ENCODE data around the gene WWOX.

WWOX gene

DNA sequence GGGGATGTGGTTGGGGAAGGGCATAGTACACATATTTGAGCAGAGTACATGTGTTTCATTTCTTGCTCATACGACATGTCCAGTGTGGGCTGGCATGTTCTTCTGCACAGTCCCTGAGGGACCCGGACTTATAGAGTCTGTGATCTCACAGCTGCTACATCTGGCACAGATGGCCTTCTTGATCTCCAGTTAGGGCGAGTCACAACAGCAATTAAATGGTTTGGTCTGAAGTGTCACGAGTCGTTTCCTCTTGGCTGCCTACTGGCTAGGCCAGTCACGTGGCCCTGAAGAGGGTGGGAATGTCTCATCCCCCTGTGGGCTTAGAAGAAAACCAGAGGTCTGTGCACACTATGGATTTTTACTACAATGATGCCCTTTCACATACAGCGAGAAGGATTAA lies 443.6 kb downstream of the WWOX start:
- no peak for DNase-seq

- no peak for DNase-seq
Observed at GRCh38 chr16:78549366-78549765, 449.9 kb downstream of the WWOX start.

DNA sequence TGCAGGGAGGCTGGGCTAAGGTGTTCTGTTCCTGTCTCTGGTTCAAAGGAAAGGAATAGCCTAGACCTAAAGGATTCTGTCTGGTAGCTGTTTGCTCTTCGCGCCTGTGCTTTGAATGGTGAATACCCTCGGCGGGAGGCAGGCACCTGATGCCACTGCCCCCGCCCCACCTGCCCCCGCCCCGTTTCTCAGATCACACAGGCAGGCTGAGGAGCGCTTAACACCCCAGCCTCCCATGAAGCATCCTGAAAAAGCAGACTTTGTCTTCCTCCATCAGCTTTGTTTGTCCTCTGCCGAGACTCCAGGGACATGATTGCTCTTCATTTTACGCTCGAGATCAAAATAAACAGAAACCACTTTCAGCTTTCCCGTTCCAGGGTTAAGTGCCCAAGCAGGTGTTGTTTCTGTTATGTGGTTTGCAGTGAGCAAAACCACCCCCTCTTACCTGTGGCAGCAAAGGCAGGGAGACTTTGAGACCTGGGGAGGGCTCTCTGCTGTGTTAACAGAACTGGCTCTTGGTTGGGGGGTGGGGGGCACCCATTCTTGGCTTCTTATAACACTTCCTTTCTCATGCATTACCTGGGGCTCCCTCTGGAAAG lies 452.1 kb downstream of the WWOX start:
- DNase-seq, result no peak

DNA sequence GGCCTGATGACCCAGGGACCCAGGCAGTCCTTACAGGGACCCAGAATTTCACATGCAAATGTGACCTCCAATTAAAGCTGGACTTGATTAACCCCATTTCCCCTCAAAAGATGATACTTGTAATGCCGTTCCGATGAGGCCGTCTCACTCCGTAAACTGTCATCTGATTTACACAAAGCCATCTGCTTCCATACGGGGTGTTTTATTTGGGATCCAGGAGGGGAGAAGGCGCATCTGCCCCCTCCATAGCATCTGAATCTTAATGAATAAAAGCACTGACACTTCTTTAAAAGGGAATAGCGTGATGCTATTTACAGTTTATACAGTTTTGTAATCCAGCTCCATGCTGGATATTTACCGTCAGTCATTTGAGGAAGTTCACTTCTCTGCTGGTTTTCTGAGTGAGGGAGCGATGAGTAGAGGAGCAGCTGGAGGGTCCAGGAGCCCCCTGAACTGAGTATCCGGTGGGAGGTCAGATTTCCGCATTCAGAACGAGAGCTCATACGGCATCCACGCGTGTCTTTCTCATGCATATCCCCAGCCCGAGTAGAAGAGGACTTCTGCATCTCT lies 452.7 kb downstream of the WWOX start:
- DNase-seq, result no peak

DNA sequence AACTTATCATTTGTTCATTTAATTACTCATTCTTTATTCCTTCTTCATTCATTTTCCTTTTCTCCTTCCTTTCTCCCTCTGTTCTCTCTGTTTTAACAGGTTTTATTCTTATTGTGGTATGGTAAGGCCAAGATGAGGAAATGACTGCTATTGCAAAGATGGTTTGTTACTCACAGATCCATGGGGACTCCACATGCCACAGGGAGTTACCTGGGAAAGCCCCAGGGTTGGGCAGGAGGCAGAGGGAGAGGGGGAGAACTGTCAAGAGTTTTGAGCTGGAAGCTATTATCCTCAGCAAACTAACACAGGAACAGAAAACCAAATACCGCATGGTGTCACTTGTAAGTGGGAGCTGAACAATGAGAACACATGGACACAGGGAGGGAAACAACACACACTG lies 453.3 kb downstream of the WWOX start:
- no peak for DNase-seq

DNA sequence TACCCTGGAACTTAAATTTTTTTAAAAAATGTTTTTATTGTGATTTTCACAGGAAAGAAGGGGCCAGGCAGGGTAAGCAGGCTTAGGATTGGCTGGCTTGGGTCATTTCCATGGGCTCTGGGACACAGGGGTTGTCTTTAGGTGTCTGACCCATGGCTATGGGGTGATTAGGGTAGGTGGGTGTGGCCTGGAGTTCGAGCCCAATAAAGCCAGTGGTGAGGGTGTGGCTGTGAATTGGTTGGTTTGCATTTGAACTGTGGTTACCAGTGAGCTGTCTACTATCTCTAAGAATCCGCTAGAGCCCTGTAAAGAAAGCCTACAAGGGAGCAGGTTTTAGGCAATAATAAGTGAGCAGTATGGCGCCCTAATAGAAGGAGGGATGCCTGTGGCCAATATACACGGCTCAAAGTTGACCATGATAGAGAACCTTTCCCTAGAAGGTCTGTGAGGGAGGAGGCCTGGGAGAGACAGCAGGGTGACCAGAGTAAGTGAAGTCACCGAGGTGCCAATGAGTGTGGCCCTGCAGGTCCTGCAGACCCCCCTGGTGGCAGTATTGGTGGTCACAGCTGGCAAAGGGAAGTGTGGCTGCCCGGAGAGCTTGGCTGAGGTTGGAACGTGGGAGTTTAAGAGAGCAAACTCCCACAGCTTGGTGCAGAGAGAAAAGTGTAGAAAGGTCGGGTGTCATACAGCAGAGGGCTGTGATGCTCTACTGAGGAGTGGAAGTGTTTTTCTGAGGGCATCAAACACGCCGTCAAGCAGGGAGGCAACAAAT lies 454.0 kb downstream of the WWOX start:
- no peak for DNase-seq

- DNase-seq, result no peak
Observed at GRCh38 chr16:78556421-78556820, 457.0 kb downstream of the WWOX start.

DNA sequence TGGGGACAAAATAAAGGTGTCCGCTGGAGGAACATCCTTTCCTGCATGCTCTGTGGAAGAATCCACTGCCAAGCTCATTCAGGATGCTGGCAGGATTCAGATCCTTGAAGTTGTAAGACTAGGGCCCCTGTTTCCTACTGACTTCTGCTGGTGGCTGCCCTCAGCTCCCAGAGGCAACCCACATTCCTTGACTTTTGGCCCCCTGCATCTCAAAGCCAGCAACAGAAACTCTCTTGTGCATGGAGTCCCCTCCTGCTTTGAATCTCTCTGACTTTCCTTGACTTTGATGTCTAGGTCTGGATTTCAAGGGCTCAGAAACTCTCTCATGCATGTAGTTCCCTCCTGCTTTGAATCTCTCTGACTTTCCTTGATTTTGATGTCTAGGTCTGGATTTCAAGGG lies 461.5 kb downstream of the WWOX start:
- DNase-seq, result no peak

- DNase-seq, result peak; percentile 41
Observed at GRCh38 chr16:78562111-78562510, 462.7 kb downstream of the WWOX start.

DNA sequence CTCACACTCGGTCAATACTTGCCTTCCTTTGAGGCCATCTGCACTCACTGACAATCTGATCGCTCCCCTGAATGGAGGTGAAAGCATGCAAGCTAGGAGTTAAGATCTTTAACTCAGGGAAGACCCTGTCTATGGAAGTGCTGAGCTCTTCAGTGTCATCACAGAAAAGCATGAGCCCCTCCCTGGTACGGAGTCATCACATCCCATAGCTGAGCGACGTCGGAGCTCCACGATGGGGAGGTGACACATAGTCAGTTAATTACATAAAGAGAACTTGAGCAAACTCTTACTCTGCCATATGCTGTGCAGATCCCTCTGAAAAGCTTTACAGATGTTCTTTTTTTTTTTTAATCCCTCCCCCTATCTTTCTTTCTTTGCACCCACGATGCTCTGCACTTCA lies 463.2 kb downstream of the WWOX start:
- no peak for DNase-seq

DNA sequence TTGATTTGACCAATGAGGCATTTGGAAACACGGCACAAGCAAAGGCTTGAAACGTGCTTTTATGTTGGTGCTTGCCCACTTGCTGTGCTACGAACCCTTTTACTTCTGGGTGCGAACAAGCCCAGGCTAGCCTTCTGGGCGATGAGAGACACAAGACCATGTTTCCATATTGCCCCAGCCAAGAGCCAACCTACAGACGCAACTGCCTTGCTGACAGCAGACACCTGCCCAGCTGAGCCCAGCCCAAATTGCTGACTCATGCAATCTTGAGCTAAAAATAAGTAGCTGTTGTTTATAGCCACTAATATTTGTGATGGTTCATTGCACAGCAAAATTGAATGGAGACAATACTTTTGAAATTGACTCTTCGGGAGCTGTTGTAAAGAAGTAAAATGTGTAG lies 464.5 kb downstream of the WWOX start:
- no peak for DNase-seq

DNA sequence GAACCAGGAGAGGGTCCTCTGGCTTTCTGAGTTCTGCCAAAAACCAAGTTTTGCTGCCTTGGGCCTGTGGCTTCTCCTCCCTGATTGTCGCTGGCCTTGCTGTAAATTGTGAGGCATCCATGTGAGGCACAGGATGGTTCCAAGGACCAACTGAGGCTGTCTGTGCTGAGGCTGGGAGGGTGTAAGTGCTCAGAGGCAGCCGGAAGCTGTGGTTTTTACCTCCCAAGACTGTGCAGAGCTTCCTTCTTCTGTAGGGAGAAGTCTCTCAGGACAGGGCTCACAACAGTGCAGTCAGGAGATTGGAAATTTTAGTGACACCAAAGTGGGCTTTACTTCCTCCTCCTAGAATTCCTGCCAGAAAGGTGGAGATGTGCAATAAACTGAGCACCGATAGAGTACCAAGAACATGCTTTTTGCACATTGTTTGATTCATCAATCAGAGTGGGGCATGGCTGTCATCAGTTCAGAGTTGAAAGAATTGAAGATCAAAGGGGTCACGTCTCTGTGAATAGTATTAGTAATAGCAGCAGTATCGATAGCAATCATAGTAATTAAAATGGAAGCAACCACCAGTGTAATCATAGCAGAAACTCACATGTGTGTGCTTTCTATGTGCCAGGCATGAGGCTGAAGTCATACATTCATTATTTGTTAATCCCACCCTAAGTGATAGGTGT lies 467.1 kb downstream of the WWOX start:
- DNase-seq, result no peak

DNA sequence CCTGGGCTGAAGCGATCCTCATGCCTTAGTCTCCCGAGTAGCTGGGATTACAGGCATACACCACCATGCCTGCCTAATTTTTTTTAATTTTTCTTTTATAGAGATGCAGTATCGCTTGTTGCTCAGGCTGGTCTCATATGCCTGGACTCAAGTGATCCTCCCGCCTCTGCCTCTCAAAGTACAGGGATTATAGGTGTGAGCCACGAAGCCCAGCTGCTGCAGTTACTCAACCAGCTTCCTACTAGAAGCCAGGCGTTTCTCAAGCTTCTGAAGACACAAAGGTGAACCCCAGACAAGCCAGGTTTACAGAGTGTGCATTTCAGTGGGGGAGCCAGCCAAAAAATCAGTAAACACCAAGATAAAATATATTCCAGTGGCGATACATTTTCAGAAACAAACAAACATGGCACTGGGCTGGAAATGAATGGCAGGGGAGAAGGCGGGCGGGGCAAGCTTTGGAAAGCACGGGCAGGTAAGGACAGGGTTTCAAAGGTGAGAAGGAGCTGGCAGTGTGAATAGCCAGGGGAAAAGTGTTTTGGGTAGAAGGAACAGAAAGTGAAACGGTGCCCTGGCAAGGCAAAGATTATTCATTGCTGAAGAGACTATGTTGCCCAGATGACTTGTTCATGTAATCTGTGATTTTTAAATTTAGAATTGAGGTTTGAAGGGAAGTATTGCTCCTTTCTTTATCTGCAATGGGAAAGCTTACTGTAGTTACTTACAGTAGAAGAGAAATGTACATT lies 471.1 kb downstream of the WWOX start:
- DNase-seq, result no peak

- DNase-seq, result no peak
Observed at GRCh38 chr16:78571434-78571833, 472.0 kb downstream of the WWOX start.

GRCh38 chr16:78571898-78572358 lies 472.5 kb downstream of the WWOX start:
- peak; percentile 31 for DNase-seq

- no peak for DNase-seq
Observed at GRCh38 chr16:78574571-78574970, 475.1 kb downstream of the WWOX start.

- peak; percentile 20 for DNase-seq
Observed at GRCh38 chr16:78576941-78577340, 477.5 kb downstream of the WWOX start.

- DNase-seq, result no peak
Observed at GRCh38 chr16:78577630-78578029, 478.2 kb downstream of the WWOX start.

- DNase-seq, result no peak
Observed at GRCh38 chr16:78579020-78579419, 479.6 kb downstream of the WWOX start.

- no peak for DNase-seq
Observed at GRCh38 chr16:78583441-78583840, 484.0 kb downstream of the WWOX start.

GRCh38 chr16:78584213-78584860 lies 484.9 kb downstream of the WWOX start:
- no peak for DNase-seq

DNA sequence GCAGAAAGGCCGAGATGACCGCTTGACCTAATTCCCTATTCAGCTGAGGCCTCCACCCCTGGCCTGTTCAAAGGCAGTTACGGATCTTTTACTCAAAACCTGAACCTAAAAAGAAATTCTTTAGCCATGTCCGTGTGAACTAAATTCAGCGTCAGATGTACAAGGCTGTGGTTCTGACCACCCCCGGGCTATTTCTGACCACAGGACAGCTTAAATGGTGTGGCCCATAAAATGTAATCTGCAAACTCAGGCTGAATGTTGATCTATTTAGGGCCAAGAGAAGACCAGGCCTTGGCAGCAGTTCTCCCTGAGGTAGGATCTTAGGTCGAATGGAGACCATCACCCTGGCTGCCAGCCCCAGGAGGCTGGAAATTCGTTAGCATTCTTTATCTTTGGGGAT lies 485.5 kb downstream of the WWOX start:
- no peak for DNase-seq
